NCI-H2196 treated with DMSO at 0.1 percent for 48 hours (cell line): ENCODE results near the gene SLC34A2.

ENCODE experiments used
- DNase-seq: peaks from one replicate; lab custom pipeline; 2025; ENCODE audit not compliant: unreplicated experiment; lab: John Stamatoyannopoulos, UW

The SLC34A2 gene

GRCh38 chr4:25722964-25723363, 67.3 kb downstream of the SLC34A2 start:
- no peak for DNase-seq

DNA sequence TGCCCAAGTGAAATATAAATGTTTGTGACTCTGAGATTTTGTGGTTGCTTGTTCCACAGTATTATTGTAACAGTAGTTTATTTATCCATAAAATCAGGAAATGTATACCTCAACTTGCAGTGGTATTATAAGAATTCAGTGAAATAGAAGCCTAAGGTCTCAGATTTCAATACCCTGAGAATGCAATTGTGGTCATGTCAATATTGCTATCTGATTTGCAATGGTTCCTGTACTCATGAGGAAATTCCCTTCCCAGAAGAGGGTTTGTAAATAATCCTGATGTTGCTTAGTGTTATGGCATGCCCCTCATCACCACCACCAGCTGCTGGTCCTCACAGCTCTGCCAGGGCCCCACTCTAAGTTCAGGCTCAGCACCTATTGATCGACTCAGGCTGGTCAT, 67.8 kb downstream of the SLC34A2 start:
- DNase-seq: peak; percentile 59

DNA sequence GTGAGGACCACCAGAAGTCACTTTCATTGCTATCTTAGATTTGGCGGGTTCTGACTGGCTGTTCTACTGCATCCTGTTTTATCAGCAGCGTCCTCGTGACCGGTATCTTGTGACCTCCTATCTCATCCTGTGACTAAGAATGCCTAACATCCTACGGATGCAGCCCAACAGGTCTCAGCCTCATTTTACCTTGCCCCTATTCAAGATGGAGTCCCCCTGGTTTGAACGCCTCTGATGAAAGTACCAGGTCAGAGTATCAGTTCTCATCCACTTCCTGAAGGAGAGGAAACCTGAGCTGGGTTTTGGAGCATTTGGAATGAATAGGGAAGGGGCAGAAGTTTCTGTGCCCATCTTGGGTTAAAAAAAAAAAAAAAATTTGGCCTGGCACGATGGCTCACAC, 70.2 kb downstream of the SLC34A2 start:
- DNase-seq: no peak

- peak; percentile 46 for DNase-seq
Measured at GRCh38 chr4:25727711-25728493, 72.3 kb downstream of the SLC34A2 start.
